NCI-H226 (cell line): Measurements from ENCODE around the gene MCFD2.
"Not testable (repeated sequence)": the region's sequence is repeated elsewhere in the genome, so short reads cannot be mapped to it uniquely, and the experiment has no call there.

Source experiments
- DNase-seq: peaks from one replicate; pipeline ENCODE4 v3.0.0-alpha.2; 2015

Gene MCFD2

GRCh38 chr2:46936566-46936965, 21.0 kb upstream of the MCFD2 start:
- DNase-seq: no peak

DNA sequence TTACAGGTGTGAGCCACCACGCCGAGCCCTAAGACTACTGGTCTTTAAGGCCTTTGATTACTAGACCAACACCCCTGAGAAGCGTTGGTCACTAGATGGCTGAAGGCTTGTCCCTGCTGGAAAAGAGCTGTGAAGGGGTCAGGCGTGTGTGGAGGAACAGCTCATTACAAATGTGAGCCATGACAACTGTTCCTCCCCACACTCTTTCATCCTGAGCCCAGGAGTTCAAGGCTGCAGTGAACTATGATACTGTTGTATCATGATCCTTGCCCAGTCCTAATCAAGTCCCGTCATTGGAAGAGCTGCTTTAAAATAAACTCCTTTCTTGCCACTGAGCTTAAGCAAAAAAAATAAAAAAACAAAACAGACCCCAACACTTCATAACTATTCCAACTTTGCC, 19.5 kb upstream of the MCFD2 start:
- no peak for DNase-seq

DNA sequence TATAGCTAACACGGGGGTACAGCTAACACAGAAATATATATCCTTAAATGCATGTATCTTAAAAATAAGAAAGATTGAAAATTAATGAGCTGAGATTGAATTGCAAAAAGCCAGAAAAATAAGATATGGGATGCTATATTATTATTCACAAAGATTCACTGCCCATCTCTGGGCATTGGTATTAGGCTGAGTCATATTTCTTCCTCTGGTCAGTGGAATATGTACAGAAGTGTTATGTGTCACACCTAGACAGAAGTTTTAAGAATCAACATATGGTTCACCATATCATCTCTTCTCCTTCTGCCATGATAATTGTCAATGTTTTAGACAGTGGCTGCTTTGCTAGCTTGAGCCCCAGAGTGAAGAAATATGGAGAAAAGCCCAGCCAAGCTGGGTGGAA, 14.0 kb upstream of the MCFD2 start:
- DNase-seq: peak; percentile 24

DNA sequence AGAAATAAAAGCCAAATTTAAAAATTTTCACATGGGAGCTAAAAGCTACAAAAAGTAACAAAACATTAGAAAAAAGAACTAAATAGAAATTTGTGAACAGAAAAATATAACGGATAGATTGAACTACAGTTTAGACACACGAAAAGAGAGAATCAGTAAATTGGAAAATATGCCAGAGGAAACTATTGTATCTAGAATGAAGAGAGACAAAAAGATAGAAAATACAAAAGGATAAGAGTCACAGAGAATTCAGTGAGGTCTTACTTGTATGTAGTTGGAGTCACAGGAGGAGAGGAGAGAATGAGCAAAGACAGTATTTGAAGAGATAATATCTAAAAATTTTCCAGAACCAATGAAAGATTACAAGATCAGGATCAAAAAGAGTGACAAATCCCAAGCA, 11.3 kb upstream of the MCFD2 start:
- no peak for DNase-seq

DNA sequence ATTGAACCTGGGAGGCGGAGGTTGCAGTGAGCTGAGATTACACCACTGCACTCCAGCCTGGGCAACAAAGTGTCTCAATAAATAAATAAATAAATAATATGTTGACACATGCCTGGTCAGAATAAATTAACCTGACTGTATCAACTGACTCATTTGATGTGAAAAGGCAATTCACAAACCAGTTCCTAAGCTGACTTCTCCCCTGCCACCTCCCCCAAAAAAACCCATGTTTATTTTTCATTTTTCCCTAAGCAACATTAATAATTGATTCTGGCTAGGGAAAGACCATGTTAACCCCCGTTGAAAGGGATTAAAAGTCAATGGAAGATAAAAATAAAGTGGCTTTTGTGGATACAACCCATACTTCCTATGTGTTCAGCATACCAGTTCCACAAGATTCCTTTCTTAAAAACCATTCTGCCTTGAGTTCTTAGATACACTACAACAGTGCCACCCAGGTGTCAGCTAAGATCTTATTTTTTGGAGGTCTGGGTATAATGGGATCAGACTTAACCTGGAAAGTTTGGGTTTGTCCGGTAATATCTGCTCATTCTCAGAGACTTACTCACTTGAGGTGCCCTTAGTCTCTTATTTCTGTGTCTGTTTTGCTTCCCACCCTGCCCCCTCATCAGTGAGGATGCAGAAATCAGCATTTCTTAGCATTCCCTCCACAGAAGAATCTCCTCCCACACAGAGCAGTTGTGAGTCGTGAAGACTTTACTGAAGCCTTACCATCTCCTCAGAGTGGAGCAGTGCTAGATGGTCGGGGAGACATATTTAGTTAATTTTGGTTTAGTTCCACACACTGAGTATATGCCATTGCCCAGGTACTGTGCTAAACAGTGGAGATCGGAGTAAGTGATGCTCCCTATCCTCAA, 10.1 kb upstream of the MCFD2 start:
- DNase-seq: peak; percentile 66

DNA sequence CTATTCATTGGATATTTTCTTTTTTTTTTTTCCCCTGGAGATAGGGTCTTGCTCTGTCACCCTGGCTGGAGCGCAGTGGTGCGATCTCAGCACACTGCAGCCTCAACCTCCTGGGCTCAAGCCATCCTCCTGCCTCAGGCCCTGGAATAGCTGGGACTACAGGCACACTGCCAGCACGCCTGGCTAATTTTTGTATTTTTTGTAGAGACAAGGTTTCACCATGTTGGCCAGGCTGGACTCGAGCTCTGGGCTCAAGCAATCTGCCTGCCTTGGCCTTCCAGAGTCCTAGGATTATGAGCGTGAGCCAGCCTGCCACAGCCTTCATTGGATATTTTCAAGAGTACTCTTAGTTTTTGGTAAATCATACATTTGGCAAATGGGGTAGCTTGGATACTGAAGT, 9.0 kb upstream of the MCFD2 start:
- DNase-seq: no peak

- DNase-seq: no peak
Observed at GRCh38 chr2:46924038-46924437, 8.4 kb upstream of the MCFD2 start.

DNA sequence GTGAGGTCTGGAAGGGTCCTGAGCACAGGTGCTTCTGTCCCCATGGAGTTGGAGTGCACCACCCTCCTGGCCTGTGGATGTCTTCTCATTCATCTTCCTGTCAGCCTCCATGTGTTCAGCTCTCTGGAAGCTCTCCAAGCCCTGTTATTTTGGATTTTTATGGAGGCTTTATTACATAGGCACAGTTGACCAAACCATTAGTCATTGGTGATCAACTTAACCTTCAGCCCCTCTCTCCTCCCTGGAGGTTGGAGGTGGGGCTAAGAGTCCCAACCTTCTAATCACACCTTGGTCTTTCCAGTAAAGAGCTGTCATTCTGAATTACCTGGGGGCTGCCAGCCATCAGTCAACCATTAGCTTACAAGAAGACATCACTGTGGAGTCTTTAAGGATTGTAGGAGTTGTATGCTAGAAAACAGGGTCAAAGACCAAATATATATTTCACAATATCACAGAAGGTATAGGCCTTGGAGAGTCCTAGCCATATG, 7.5 kb upstream of the MCFD2 start:
- DNase-seq: peak; percentile 73

- no peak for DNase-seq
Observed at GRCh38 chr2:46922606-46923005, 7.0 kb upstream of the MCFD2 start.

- DNase-seq: peak; percentile 62
Observed at GRCh38 chr2:46921676-46922448, 6.3 kb upstream of the MCFD2 start.

GRCh38 chr2:46917628-46918027, 2.0 kb upstream of the MCFD2 start:
- no peak for DNase-seq

- DNase-seq: peak; percentile 96
Observed at GRCh38 chr2:46915811-46916630, 415 bp upstream of the MCFD2 start.

DNA sequence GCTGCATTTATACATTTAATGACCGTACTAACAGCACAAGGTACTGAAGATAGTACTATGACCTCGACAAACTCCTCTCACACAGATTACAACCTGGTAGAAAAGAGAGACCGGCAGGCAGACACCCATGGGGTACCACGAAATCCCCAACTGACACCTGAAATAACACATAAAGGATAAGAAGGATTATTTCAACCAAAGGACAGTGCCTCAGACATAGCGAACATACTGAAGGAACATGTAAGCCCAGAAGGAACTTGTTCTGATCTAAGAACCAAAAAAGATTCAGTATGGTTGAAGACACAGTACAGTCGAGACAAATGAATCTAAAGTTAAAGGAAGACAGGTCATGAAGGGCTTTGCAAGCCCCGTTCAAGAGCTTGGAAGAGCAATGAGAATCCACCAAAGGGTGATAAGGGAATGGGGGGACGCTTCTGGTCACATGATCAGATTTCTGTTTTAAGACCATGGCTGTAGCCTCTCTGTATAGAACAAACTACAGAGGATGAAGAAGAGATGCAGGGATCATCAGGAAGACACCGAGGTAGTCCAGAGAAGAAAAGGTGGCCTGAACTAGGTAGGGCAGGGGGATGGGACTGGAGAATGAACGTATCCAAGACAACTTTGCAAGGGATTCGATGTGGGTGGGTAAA, 902 bp downstream of the MCFD2 start:
- no peak for DNase-seq

GRCh38 chr2:46913471-46914381, 1.9 kb downstream of the MCFD2 start:
- peak; percentile 68 for DNase-seq

- peak; percentile 89 for DNase-seq
Observed at GRCh38 chr2:46909771-46910419, 5.7 kb downstream of the MCFD2 start.

GRCh38 chr2:46909150-46909549, 6.5 kb downstream of the MCFD2 start:
- DNase-seq: no peak

DNA sequence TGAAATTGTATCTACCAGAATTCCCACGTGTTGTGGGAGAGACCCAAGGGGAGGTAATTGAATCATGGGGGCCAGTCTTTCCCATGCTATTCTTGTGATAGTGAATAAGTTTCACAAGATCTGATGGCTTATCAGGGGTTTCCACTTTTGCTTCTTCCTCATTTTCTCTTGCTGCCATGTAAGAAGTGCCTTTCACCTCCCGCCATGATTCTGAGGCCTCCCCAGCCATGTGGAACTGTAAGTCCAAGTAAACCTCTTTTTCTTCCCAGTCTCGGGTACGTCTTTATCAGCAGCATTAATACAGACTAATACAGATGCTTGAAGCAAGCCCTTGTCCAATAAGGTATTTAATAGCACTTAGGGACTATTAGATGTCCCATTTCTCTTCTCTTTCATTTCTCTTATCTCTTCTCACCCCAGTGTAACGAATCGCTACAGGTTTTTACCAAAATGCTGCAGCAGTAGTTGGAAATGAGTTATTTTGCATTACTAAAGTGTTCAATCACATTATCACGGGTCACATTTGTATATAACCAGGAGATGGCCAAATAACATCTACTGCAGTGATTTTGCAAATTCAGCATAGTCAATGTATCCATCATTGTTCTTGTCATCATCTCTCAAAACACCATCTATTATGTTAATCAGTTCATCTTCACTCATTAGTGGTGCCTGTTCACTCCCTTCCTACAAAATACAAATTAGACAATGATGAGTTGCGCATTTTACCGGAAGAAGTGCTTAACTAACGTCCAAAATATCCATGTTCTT, 10.5 kb downstream of the MCFD2 start:
- DNase-seq: not testable (repeated sequence)

DNA sequence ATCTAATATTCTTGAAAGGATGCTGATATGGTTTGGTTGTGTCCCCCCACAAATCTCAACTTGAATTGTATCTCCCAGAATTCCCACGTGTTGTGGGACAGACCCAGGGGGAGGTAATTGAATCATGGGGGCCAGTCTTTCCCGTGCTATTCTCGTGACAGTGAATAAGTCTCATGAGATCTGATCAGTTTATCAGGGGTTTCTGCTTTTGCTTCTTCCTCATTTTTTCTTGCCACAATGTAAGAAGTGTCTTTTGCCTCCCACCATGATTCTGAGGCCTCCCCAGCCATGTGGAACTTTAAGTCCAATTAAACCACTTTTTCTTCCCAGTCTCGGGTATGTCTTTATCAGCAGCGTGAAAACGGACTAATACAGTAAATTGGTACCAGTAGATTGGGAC, 12.6 kb downstream of the MCFD2 start:
- DNase-seq: not testable (repeated sequence)

DNA sequence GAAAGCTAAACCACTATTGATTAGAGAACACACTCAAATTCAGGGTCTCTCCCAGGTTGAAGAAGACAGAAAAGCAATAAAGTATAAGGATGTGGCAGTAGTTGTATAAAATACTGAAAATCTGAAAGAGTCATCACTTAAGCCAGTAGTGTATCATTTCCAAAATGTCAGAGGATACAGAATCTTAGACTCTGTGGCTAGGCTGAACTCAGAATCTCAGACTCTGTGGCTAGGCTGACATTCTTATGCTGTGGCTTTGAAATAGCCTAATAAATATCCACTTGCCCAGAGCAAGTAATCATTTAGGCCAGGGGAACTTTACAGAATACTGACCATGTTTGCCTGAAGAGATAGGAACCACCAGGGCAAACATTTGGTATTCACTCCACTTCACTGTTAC, 13.1 kb downstream of the MCFD2 start:
- no peak for DNase-seq

GRCh38 chr2:46901611-46902010, 14.0 kb downstream of the MCFD2 start:
- no peak for DNase-seq
